Stomach (tissue), 9 donors: Measurements from ENCODE around the gene LFNG. TPM values are rescaled to one million over a fixed set of nuclear protein-coding genes. Genes with fewer than 3 reads are reported as not detected.
A peak's percentile ranks its signal among the peaks of the same experiment; 100 is the strongest.

ENCODE experiments used
- DNase-seq, 2 donors: peaks; one replicate each; pipeline versions ENCODE4 v3.0.0 to v3.0.0-alpha.2; 2013 to 2019
- H3K27ac ChIP-seq, 5 donors: fragments of 200-600 bp in 4 of 5; sonication (generic) in 4 of 5; one replicate each; pipeline ENCODE4 v1.5.1; 2013 to 2019; ENCODE audit warnings: mild to moderate bottlenecking in 1 of 5, moderate library complexity in 1 of 5
- H3K27me3 ChIP-seq, 3 donors: fragments of 200-600 bp; sonication (generic); one replicate each; pipeline ENCODE4 v1.5.1; 2017 to 2019; ENCODE audit warnings: mixed run types in 1 of 3
- H3K36me3 ChIP-seq, 4 donors: fragments of 200-600 bp; sonication (generic); 1 replicate in 3 of 4; 2 replicates in 1 of 4; pipeline ENCODE4 v1.5.1; 2016 to 2019
- H3K4me1 ChIP-seq, 4 donors: fragments of 200-600 bp; sonication (generic); one replicate each; pipeline ENCODE4 v1.5.1; 2016 to 2019
- H3K4me3 ChIP-seq, 4 donors: fragments of 200-600 bp; sonication (generic) in 3 of 4; one replicate each; pipeline ENCODE4 v1.5.1; 2016 to 2019; ENCODE audit warnings: mild to moderate bottlenecking in 1 of 4
- H3K9me3 ChIP-seq, 4 donors: fragments of 200-600 bp; sonication (generic); one replicate each; pipeline ENCODE4 v1.5.1; 2016 to 2019
- EP300 ChIP-seq: sonication (generic); formaldehyde crosslinking; IDR thresholded peaks from one replicate; pipeline ENCODE4 v1.6.1; 2017; ENCODE audit warnings: antibody characterized with exemption
- POLR2A ChIP-seq, 4 donors: fragments of 450-650 bp; IDR thresholded peaks; one replicate each; pipeline ENCODE4 v1.6.1; 2016; ENCODE audit warnings: antibody characterized with exemption in 4 of 4, control low read depth in 2 of 4, mild to moderate bottlenecking in 1 of 4, moderate library complexity in 1 of 4
- POLR2AphosphoS5 ChIP-seq, 3 donors: sonication (generic); formaldehyde crosslinking; IDR thresholded peaks; one replicate each; pipeline ENCODE4 v1.6.1; 2016; ENCODE audit warnings: antibody characterized with exemption in 3 of 3
- WGBS, 5 donors: extraction: QIAGEN DNeasy Blood & Tissue Kit in 3 of 5; methylation state at CpG; one replicate each; pipeline versions ENCODE4 v1.1.5 to v1.1.7; 2013 to 2018; 5-methylcytosine and 5-hydroxymethylcytosine counted together
- intact Hi-C: fragments of 100-400 bp; cut with DNase I; formaldehyde crosslinking; loops from one replicate; pipeline ENCODE4 v1.15.1; 2023; ENCODE audit warnings: low total_unique reads
- polyA plus RNA-seq, 3 donors: library from polyadenylated mRNA; stranded (reverse); fragments of 200-250 nt; gene quantifications; one replicate each; pipeline ENCODE4 v1.2.3, GENCODE V29; 2013
- total RNA-seq, 5 donors: library from RNA; depleted of rRNA; stranded (reverse); fragments of >200 nt; gene quantifications; one replicate each; pipeline versions ENCODE4 v1.1.0 to v1.2.3, GENCODE V29; 2014 to 2016
- TF ChIP-seq, protein P1 (sequence below), 7 experiments: fragments of 450-650 bp in 4 of 7; fragments of 200-600 bp in 3 of 7; sonication (generic) in 3 of 7; IDR thresholded peaks; one replicate each; pipeline ENCODE4 v1.5.1; 2016 to 2019; ENCODE audit warnings: antibody characterized with exemption in 7 of 7, control low read depth in 2 of 7, mild to moderate bottlenecking in 1 of 7
- donor health status: healthy with polysubstance abuse.
- donor health status: Bipolar disorder and iron deficiency.
- donor health status: healthy.

The LFNG gene
- total and polyA plus RNA-seq, 8 donors: 8.0 to 103 (median 17.4) TPM

DNA sequence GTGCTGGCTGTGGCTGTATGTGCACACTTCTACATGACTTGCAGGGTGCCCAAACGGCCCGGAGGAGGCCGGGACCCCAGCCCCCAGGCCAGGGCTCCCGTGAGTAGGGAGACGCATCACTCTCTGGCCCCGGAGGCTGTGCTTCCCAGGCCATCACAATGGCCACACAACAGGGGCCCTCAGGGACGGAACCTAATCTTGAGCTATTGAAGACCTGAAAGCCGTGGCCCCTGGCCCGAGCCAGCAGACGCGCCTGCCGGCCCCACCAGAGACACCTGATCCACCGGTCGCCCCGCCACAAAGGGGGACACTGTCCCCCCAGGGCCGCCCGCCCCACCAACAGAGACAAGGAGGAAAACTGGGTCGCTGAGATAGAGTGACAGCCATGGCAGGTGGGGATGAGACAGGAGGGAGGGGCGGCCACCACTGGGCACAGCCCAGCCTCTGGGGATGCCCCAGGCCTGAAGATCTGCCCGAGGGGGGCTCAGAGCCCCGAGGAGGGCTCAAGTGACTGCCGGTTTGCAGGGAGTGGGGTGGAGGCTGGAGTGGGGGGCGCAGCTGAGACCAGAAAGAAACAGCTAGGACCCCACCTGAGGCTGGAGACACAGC is 10.2 kb upstream of the LFNG start:
- intact Hi-C loops: no loop called here
- no peaks in the 10 kb centered on the region for H3K36me3 ChIP-seq
- 76 to 90% (median 87%) methylated on average over 5 to 23 of the region's 23 CpGs for WGBS, 5 donors
- TF ChIP-seq EP300: no peak
- no peak for TF ChIP-seq POLR2AphosphoS5 (IDR thresholded peaks at IDR 0.05)
- TF ChIP-seq, protein P1, sequence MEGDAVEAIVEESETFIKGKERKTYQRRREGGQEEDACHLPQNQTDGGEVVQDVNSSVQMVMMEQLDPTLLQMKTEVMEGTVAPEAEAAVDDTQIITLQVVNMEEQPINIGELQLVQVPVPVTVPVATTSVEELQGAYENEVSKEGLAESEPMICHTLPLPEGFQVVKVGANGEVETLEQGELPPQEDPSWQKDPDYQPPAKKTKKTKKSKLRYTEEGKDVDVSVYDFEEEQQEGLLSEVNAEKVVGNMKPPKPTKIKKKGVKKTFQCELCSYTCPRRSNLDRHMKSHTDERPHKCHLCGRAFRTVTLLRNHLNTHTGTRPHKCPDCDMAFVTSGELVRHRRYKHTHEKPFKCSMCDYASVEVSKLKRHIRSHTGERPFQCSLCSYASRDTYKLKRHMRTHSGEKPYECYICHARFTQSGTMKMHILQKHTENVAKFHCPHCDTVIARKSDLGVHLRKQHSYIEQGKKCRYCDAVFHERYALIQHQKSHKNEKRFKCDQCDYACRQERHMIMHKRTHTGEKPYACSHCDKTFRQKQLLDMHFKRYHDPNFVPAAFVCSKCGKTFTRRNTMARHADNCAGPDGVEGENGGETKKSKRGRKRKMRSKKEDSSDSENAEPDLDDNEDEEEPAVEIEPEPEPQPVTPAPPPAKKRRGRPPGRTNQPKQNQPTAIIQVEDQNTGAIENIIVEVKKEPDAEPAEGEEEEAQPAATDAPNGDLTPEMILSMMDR (IDR thresholded peaks at IDR 0.05): no peak
- no peak for TF ChIP-seq POLR2A (IDR thresholded peaks at IDR 0.05)
- no peaks in the 10 kb centered on the region for H3K9me3 ChIP-seq
- H3K4me1 ChIP-seq: peaks cover 31 to 57% (median 46%) of the 10 kb centered on the region in 4 donors
- peak overlapping the region in 3 of 5 donors; percentile 43 to 75 (median 52) for H3K27ac ChIP-seq
- no peak overlapping the region for H3K4me3 ChIP-seq
- H3K27me3 ChIP-seq: no peaks in the 10 kb centered on the region
- DNase-seq: no peak

DNA sequence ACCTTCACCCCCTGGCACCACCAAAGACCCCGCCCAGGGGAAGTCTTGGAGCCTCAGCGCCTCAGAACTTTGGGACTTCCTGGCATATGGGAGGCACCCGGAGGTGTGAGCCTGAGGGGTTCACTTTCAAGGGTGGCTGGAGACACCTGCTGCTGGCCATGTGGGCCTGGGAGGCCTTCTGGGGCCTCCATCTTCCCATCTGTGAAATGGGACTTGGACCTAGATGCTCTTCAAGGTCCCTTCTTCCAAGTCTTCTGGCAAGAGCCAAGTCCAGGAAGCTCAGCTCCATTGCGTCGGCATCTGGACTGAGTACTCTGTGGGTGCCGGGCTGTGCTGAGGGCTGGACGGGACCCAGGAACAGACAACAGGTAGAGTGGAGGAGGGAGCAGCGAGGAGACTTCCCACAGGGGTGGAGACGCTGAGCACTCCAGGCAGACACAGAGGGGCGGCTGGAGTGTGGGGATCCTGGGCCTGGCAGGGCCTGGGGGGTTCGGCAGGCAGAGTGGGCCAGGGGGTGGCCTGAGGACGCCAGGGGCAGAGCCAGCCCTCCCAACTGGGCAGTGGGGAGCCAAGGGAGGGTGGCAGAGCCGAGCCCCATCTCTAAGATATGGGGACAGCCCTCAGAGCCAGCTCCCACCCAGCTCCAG is 9.3 kb upstream of the LFNG start:
- no peak for DNase-seq
- peaks cover 31 to 57% (median 46%) of the 10 kb centered on the region in 4 donors for H3K4me1 ChIP-seq
- no peaks in the 10 kb centered on the region for H3K9me3 ChIP-seq
- H3K4me3 ChIP-seq: no peak overlapping the region
- H3K36me3 ChIP-seq: no peaks in the 10 kb centered on the region
- H3K27me3 ChIP-seq: no peaks in the 10 kb centered on the region
- no peak for TF ChIP-seq POLR2AphosphoS5 (IDR thresholded peaks at IDR 0.05)
- no peak for TF ChIP-seq POLR2A (IDR thresholded peaks at IDR 0.05)
- TF ChIP-seq EP300: no peak
- TF ChIP-seq, protein P1 (IDR thresholded peaks at IDR 0.05): no peak
- peak overlapping the region; percentile 69 to 81 (median 75) for H3K27ac ChIP-seq
- intact Hi-C loops: no loop called here
- 55 to 85% (median 64%) methylated on average over 8 to 13 of the region's 13 CpGs for WGBS, 5 donors

DNA sequence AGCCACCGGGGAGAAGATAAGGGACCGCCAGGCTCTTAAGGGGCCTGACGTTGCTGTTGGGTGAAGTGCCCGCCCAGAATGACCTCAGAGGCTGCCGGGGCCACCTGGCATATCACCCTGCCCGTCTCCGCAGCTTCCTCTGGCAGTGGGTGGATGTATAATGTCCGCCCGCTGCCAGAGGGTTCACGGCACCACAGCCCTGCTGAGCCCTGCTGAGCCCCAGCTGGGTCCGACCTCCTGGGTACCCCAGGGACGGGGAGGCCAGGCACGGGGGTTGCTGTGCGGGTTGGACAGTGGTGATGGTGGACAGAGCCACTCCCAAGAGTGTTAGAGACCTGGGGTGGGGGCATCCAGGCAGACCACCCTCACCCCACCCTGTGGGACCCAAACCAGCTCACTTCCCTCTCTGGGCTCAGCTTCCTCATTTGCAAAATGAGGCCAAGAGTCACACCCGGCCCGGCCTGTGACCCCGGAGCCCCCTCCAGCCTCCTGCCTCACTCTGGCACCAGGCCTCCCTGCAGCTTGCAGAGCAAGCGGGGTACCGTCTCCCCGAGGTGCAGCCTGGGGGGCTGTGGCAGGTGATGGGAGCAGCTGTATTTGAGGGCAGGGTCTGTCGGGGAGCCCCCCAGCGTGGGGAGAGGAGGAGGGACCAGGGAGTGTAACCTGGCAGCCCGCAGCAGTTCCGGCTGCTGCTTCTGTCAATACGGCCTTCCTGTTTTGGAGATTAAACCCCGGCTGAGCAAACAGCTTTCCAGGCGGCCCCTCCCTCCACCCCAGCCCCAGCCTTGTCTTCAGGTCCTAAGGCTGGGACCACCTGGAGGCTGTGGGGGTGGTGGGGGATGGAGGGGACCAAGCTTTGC is 8.4 kb upstream of the LFNG start:
- Histone ChIP-seq H3K9me3 (no peaks in the 10 kb centered on the region), H3K27ac (peak overlapping the region; percentile 69 to 81 (median 75)), H3K4me3 (peak overlapping the region in 2 of 4 donors; percentile 14), H3K27me3 (no peaks in the 10 kb centered on the region), H3K36me3 (no peaks in the 10 kb centered on the region), H3K4me1 (peaks cover 31 to 57% (median 46%) of the 10 kb centered on the region in 4 donors)
- TF ChIP-seq EP300 (no peak), POLR2A (IDR thresholded peaks at IDR 0.05) (no peak), POLR2AphosphoS5 (IDR thresholded peaks at IDR 0.05) (no peak)
- TF ChIP-seq, protein P1 (IDR thresholded peaks at IDR 0.05): no peak
- DNase-seq: peak; percentile 69 to 89
- WGBS, 5 donors: 12 to 36% (median 18%) methylated on average over 18 to 27 of the region's 27 CpGs
- intact Hi-C loops: no loop called here

DNA sequence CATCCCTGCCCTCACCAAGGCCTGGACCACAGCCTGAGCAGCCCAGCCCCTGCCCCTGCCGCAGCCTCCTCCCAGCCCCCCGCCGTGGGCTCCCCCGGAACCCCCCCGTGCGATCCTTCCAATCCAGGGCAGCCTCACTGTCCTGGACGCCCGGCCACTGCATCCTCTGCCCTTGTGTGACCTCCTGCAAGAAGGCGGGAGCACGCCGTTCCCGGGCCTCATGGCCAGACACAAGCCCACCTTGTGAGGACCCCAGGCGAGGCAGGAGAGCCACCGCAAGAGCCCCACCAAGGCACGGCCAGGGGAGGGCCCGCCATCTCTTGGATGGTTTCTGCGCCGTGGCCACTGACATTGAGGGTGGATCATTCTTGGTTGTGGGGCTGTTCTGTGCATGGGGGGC is 7.8 kb upstream of the LFNG start:
- H3K27ac ChIP-seq: peak overlapping the region; percentile 34 to 81 (median 75)
- no peaks in the 10 kb centered on the region for H3K27me3 ChIP-seq
- no peaks in the 10 kb centered on the region for H3K9me3 ChIP-seq
- peak overlapping the region in 2 of 4 donors; percentile 14 for H3K4me3 ChIP-seq
- TF ChIP-seq, protein P1 (IDR thresholded peaks at IDR 0.05): no peak
- TF ChIP-seq POLR2AphosphoS5 (IDR thresholded peaks at IDR 0.05) (no peak), EP300 (no peak), POLR2A (IDR thresholded peaks at IDR 0.05) (no peak)
- 10 to 29% (median 18%) methylated on average over 3 to 18 of the region's 18 CpGs for WGBS, 5 donors
- no peaks in the 10 kb centered on the region for H3K36me3 ChIP-seq
- no peak for DNase-seq
- H3K4me1 ChIP-seq: peaks cover 31 to 57% (median 46%) of the 10 kb centered on the region in 4 donors
- intact Hi-C loops: no loop called here
